ENCODE data around the gene PPP1R9B.

The PPP1R9B gene

DNA sequence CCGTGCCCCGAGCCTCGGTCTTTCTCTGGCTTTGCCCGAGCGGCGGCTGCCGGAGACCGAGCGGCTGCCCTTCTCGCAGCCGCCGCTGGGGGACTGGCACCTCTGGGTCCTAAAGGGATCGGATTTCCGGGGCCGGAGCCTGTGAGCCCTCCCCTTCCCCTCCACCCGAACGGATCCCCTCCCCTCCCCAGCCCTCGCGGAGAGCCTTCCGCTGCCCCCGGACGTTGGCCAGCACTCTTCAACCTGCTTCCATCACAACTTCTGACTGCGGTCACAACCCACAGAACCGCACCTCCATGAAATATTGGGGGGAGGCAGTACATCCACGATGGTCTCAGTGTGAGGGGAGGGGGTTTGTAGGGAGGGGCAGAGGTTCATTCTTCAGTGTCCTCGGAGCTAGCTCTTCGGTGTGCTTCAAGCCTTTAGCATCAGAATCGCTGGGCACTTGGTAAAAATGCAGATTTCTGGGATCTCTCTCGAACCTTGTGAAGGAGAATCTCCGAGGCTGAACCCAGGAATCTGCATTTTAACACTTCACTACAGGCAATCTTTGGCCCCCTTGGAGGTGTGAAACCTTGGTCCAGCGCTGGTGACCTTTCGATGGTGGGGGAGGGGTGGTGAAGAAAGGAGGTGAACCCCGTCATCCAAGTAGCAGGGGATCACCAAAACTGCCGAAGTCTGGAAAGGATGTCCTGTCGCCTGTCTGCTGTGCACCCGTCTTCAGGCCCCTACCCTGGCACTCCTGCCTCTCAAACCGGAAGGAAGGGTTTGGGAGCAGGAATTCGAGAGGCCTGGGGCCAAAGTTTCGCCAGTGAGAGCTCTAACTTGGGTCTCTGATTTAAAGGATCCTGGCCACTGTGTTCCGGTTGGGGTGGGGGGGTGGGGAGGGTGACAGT lies 812 bp upstream of the PPP1R9B start:
- H3K4me2 ChIP-seq (ENCODE audit: insufficient read depth, low read length, poor library complexity, severe bottlenecking) = peak overlapping the region; percentile 87
- H3K27ac ChIP-seq (replicated peaks; ENCODE audit: low read length) = peak overlapping the region; percentile 80
- no peak overlapping the region for H2BK12ac ChIP-seq (ENCODE audit: low read length)
- peak overlapping the region; percentile 57 for H2BK5ac ChIP-seq (ENCODE audit: low read length)
- H3K4ac ChIP-seq (ENCODE audit: low read length) = no peak overlapping the region
- no peak overlapping the region for H4K91ac ChIP-seq (ENCODE audit: low read depth, low read length, poor library complexity)
- H3K4me3 ChIP-seq (ENCODE audit: low read length in 2 of 2) = peak overlapping the region; percentile 73 to 92
- H3K23ac ChIP-seq (ENCODE audit: low read depth, low read length, poor library complexity) = no peak overlapping the region
- peaks cover 0 to 6% of the 10 kb centered on the region in 2 donors for H3K36me3 ChIP-seq (replicated peaks in 1 of 2; ENCODE audit: control insufficient read depth in 2 of 2, insufficient read depth in 2 of 2, low read length in 2 of 2)
- no peak overlapping the region for H3K14ac ChIP-seq (ENCODE audit: low read length)
- H2AK5ac ChIP-seq (ENCODE audit: low read depth, low read length) = peak overlapping the region; percentile 15
- no peaks in the 10 kb centered on the region for H3K9me3 ChIP-seq (replicated peaks in 1 of 2; ENCODE audit: control insufficient read depth in 2 of 2, insufficient read depth in 1 of 2, low read depth in 1 of 2, low read length in 2 of 2)
- H2BK120ac ChIP-seq (ENCODE audit: low read depth, low read length) = no peak overlapping the region
- H3K18ac ChIP-seq (ENCODE audit: low read length) = peak overlapping the region; percentile 21
- H4K8ac ChIP-seq (ENCODE audit: low read depth, low read length) = no peak overlapping the region
- WGBS, 2 donors (ENCODE audit: extremely low coverage in 2 of 2, insufficient read length in 2 of 2, insufficient replicate concordance in 1 of 2) = no CpG with 5 or more reads among the region's 40 CpGs
- peak; percentile 90 for DNase-seq (ENCODE audit: low spot score)
- H2AFZ ChIP-seq (ENCODE audit: low read length) = peak overlapping the region; percentile 79
- peaks cover 17% of the 10 kb centered on the region for H3K79me1 ChIP-seq (ENCODE audit: low read depth, low read length)
- peak overlapping the region; percentile 41 for H2BK15ac ChIP-seq (ENCODE audit: low read length)
- no peaks in the 10 kb centered on the region for H3K27me3 ChIP-seq (ENCODE audit: control insufficient read depth in 3 of 3, insufficient read depth in 3 of 3, low read depth in 1 of 3, low read length in 3 of 3)
- peak overlapping the region; percentile 60 for H3K9ac ChIP-seq (ENCODE audit: low read depth, low read length, poor library complexity)
- peaks cover 20 to 26% of the 10 kb centered on the region in 2 donors for H3K4me1 ChIP-seq (ENCODE audit: control insufficient read depth in 2 of 2, insufficient read depth in 1 of 2, low read depth in 1 of 2, low read length in 2 of 2)

DNA sequence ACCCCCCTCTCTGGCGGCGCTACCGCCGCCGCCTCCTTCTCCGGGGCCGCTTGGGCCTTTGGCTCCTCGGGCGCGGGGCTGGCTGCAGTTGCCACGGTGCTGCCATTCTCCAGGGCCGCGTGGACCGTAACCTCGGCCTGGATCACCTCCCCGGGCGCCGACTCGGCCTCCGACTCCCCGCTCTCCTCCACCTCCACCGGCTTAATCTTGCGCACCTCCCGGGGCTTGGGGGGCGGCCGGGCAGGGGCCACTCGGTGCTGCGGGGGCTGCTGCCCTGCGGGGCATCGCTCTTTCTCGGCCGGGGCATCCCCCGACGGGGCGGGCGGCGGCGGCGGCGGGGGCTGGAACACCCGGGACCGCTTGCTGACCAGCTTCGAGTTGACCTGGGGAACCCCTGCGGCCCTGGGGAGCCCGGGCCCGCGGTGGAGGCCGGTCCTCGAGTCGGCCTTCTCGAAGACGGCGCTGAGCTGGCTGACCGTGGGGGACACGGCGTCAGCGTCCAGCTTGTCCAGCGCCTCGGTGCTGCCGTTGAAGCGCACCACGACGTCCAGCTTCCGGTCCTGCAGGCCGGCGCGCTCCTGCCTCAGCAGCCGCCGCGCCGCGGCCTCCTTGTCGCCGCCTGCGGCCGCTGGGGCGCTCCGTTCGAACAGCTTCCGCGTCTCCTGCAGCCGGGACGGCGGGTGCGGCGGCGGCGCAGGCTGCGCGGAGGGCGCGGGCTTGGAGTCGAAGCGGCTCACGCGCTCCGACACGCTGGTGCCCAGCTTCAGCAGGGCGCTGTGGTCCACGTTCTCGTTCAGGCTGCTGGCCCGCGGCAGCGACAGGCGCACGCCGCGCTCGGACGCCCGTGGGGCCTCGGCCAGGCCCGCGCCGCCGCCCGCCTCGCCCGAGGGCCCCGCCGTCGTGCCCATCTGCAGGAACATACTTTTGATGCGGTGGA lies 792 bp downstream of the PPP1R9B start:
- Histone ChIP-seq H3K36me3 (replicated peaks in 1 of 2; ENCODE audit: control insufficient read depth in 2 of 2, insufficient read depth in 2 of 2, low read length in 2 of 2) (peaks cover 6 to 22% of the 10 kb centered on the region in 2 donors), H4K8ac (ENCODE audit: low read depth, low read length) (no peak overlapping the region), H3K9me3 (replicated peaks in 1 of 2; ENCODE audit: control insufficient read depth in 2 of 2, insufficient read depth in 1 of 2, low read depth in 1 of 2, low read length in 2 of 2) (no peaks in the 10 kb centered on the region), H2BK15ac (ENCODE audit: low read length) (peak overlapping the region; percentile 76), H3K4me1 (ENCODE audit: control insufficient read depth in 2 of 2, insufficient read depth in 1 of 2, low read depth in 1 of 2, low read length in 2 of 2) (peaks cover 17 to 27% of the 10 kb centered on the region in 2 donors), H2BK5ac (ENCODE audit: low read length) (peak overlapping the region; percentile 80), H4K91ac (ENCODE audit: low read depth, low read length, poor library complexity) (no peak overlapping the region), H3K9ac (ENCODE audit: low read depth, low read length, poor library complexity) (peak overlapping the region; percentile 99), H2AFZ (ENCODE audit: low read length) (peak overlapping the region; percentile 79), H2BK120ac (ENCODE audit: low read depth, low read length) (no peak overlapping the region), H3K27me3 (ENCODE audit: control insufficient read depth in 3 of 3, insufficient read depth in 3 of 3, low read depth in 1 of 3, low read length in 3 of 3) (no peaks in the 10 kb centered on the region), H3K23ac (ENCODE audit: low read depth, low read length, poor library complexity) (peak overlapping the region; percentile 87), H2BK12ac (ENCODE audit: low read length) (no peak overlapping the region), H2AK5ac (ENCODE audit: low read depth, low read length) (peak overlapping the region; percentile 95), H3K27ac (replicated peaks; ENCODE audit: low read length) (no peak overlapping the region), H3K79me1 (ENCODE audit: low read depth, low read length) (peaks cover 19% of the 10 kb centered on the region), H3K18ac (ENCODE audit: low read length) (peak overlapping the region; percentile 95), H3K4me2 (ENCODE audit: insufficient read depth, low read length, poor library complexity, severe bottlenecking) (peak overlapping the region; percentile 97), H3K4ac (ENCODE audit: low read length) (no peak overlapping the region), H3K14ac (ENCODE audit: low read length) (peak overlapping the region; percentile 77), H3K4me3 (ENCODE audit: low read length in 2 of 2) (peak overlapping the region; percentile 73 to 92)
- no CpG with 5 or more reads among the region's 123 CpGs for WGBS, 2 donors (ENCODE audit: extremely low coverage in 2 of 2, insufficient read length in 2 of 2, insufficient replicate concordance in 1 of 2)
- DNase-seq (ENCODE audit: low spot score) = no peak

DNA sequence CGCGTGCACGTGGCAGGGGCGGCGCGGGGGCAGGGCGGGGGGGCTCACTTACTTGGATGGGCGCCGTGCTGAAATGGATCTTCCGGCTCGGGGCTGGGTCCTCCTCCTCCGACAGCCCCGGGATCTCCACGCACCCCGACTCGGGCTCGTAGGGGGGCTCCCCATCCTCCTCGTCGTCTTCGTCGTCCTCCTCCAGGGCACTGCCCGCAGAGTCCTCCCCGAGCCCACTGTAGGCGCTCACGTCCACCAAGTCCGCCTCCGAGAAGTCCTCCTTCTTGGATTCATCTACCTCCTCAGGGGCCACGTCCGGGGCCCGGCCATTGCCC lies 1.4 kb downstream of the PPP1R9B start:
- peak overlapping the region; percentile 95 for H3K18ac ChIP-seq (ENCODE audit: low read length)
- no peaks in the 10 kb centered on the region for H3K9me3 ChIP-seq (replicated peaks in 1 of 2; ENCODE audit: control insufficient read depth in 2 of 2, insufficient read depth in 1 of 2, low read depth in 1 of 2, low read length in 2 of 2)
- no peak overlapping the region for H2AFZ ChIP-seq (ENCODE audit: low read length)
- no peak overlapping the region for H2BK12ac ChIP-seq (ENCODE audit: low read length)
- peak overlapping the region; percentile 74 for H3K9ac ChIP-seq (ENCODE audit: low read depth, low read length, poor library complexity)
- H4K91ac ChIP-seq (ENCODE audit: low read depth, low read length, poor library complexity) = no peak overlapping the region
- no peak overlapping the region for H3K14ac ChIP-seq (ENCODE audit: low read length)
- H2BK15ac ChIP-seq (ENCODE audit: low read length) = no peak overlapping the region
- peak overlapping the region; percentile 80 for H2BK5ac ChIP-seq (ENCODE audit: low read length)
- no peak overlapping the region for H3K27ac ChIP-seq (replicated peaks; ENCODE audit: low read length)
- H3K4me3 ChIP-seq (ENCODE audit: low read length in 2 of 2) = peak overlapping the region; percentile 73 to 92
- peaks cover 12 to 27% of the 10 kb centered on the region in 2 donors for H3K36me3 ChIP-seq (replicated peaks in 1 of 2; ENCODE audit: control insufficient read depth in 2 of 2, insufficient read depth in 2 of 2, low read length in 2 of 2)
- H4K8ac ChIP-seq (ENCODE audit: low read depth, low read length) = no peak overlapping the region
- peak overlapping the region; percentile 97 for H3K4me2 ChIP-seq (ENCODE audit: insufficient read depth, low read length, poor library complexity, severe bottlenecking)
- H2AK5ac ChIP-seq (ENCODE audit: low read depth, low read length) = peak overlapping the region; percentile 95
- H3K27me3 ChIP-seq (ENCODE audit: control insufficient read depth in 3 of 3, insufficient read depth in 3 of 3, low read depth in 1 of 3, low read length in 3 of 3) = no peaks in the 10 kb centered on the region
- DNase-seq (ENCODE audit: low spot score) = no peak
- H3K79me1 ChIP-seq (ENCODE audit: low read depth, low read length) = peaks cover 19% of the 10 kb centered on the region
- no peak overlapping the region for H2BK120ac ChIP-seq (ENCODE audit: low read depth, low read length)
- no CpG with 5 or more reads among the region's 30 CpGs for WGBS, 2 donors (ENCODE audit: extremely low coverage in 2 of 2, insufficient read length in 2 of 2, insufficient replicate concordance in 1 of 2)
- H3K4ac ChIP-seq (ENCODE audit: low read length) = no peak overlapping the region
- H3K4me1 ChIP-seq (ENCODE audit: control insufficient read depth in 2 of 2, insufficient read depth in 1 of 2, low read depth in 1 of 2, low read length in 2 of 2) = peaks cover 15 to 27% of the 10 kb centered on the region in 2 donors
- no peak overlapping the region for H3K23ac ChIP-seq (ENCODE audit: low read depth, low read length, poor library complexity)

All from neuronal stem cell (in vitro differentiated cells).